GM21717 (cell line): ENCODE data around the gene AP1S3.
"Not testable (repeated sequence)": the region's sequence is repeated elsewhere in the genome, so short reads cannot be mapped to it uniquely, and the experiment has no call there.

Experiments used
- ATAC-seq: cut with Tn5 transposase; IDR thresholded peaks from one replicate; pipeline ENCODE4 v1.9.1; 2021; ENCODE audit warnings: mild to moderate bottlenecking, moderate library complexity; ENCODE audit not compliant: unreplicated experiment

The AP1S3 gene

DNA sequence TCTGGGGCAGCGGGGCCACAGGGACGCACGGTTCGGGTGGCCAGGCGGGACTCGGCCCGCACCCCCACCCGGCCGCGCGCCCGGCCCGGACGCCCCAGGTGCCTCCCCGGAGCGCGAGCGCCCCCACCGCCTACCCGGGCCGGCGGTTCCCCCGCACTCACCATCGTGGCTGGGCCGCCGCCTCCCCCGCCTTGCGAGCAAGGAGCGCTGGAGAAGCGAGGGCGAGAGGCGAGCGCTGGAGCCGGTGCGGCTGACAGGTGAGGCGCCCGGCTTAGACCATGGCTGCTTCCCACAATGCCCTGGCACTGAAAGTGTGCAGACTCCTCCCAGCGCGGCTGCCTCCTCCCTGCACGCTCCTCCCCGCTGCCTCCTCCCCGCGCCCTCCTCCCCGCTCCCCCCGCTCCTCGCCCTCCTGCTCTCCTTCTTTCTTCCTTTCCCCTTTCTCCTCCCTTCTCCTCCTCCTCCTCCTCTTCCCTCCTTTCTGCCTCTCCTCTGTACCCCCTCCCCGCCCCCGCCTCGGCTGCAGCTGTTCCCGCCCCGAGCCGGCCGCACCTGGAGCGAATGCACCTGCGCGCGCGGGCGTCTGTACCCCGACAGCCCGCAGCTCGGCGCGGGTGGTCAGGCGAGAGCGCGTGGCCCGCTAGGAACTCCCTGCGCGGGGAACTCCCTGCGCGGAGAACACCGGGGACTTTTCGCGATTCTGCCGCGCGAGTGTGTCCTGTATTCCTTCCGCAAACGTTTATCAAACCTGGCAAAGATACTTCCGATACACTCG is at the start of gene AP1S3:
TSS of gene AP1S3 (minus strand) at position 296 of the 775 bp plus-strand sequence. CDS start at position 164, 132 bp downstream.
- ATAC-seq: peak; percentile 69

GRCh38 chr2:223887127-223887526 is 49.7 kb upstream of the AP1S3 start:
- ATAC-seq: no peak

GRCh38 chr2:223886726-223887125 is 49.3 kb upstream of the AP1S3 start:
- no peak for ATAC-seq

- ATAC-seq: peak; percentile 93
These were observed 47.0 kb upstream of the AP1S3 start for GRCh38 chr2:223884399-223884798.

DNA sequence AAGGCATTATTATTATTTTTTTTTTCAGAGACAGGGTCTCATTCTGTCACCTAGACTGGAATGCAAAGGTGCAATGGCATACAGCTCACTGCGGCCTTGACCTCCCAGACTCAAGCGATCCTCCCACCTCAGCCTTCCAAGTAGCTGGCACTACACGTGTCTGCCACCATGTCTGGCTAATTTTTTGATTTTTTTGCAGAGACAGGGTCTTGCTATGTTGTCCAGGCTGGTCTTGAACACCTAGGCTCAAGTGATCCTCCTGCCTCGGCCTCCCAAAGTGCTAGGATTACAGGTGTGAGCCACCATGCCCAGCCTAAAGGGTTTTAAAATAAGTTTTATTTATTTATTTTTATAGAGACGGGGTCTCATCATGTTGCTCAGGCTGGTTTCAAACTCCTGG is 45.3 kb upstream of the AP1S3 start:
- ATAC-seq: no peak

- no peak for ATAC-seq
These were observed 43.4 kb upstream of the AP1S3 start for GRCh38 chr2:223880796-223881195.

DNA sequence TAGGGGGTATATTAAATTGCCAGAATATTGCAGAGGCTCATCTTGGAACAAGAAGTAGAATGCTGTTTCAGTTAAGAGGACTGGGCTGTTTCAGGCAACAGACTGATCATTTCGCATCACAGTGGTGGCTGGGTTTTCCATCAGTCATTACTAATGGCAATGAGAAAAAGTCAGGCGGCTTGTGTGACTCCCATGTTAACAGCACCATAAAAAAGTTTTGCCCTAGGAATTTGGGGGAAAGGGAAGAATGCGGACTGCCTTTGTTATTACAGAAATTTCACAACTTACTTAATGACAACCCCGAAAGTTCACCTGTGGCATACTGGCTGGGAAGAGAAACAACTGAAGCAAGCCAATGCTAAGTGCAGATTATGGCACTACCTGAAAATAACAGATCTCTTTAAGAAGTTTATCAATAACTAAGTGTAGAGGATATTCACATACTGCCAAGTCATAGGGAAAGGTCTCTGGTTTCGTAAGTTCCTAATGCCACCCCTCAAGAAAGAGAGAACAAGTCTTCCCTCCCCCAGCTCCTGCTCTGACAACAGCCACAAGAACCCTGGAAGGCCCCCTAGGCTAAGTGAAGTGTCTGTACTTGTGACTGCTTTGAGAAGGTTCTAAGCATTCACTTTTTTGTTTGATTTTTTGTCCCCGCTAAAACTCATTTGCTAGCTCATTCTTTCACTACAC is 40.5 kb upstream of the AP1S3 start:
- peak; percentile 38 for ATAC-seq

DNA sequence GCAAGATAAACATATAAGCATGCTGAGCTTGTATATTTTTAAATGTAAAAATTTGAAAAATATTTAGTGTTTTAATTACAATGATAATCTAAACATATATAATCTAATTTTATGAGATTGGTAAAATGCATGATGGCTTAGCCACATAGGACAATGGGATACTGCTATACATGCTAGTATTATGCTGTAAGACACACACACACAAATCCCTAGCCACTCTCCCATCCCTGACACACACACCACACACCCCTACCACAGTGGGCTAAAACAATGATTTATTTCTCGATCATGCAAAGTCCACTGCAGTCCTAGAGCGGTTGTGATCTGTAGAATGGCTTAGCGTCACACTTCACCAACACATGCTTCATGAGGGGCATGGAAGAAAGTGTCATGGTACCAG is 36.3 kb upstream of the AP1S3 start:
- no peak for ATAC-seq

GRCh38 chr2:223872772-223873171 is 35.4 kb upstream of the AP1S3 start:
- ATAC-seq: not testable (repeated sequence)

DNA sequence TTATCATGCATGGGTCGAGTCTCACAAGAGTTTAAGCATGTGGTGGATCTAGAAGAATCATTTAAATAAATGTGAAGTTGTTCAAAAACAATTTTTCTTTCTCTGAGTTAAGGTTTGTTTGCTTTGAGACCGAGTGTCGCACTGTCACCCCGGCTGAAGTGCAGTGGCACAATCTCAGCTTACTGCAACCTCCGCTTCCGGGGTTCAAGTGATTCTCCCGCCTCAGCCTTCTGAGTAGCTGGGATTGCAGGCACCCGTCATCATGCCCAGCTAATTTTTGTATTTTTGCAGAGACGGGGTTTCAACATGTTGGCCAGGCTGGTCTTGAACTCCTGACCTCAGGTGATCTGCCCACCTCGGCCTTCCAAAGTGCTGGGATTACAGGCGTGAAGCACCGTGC is 34.3 kb upstream of the AP1S3 start:
- not testable (repeated sequence) for ATAC-seq

- ATAC-seq: no peak
These were observed 33.6 kb upstream of the AP1S3 start for GRCh38 chr2:223870840-223871611.

GRCh38 chr2:223868005-223868404 is 30.6 kb upstream of the AP1S3 start:
- no peak for ATAC-seq

- no peak for ATAC-seq
These were observed 28.6 kb upstream of the AP1S3 start for GRCh38 chr2:223865907-223866508.

DNA sequence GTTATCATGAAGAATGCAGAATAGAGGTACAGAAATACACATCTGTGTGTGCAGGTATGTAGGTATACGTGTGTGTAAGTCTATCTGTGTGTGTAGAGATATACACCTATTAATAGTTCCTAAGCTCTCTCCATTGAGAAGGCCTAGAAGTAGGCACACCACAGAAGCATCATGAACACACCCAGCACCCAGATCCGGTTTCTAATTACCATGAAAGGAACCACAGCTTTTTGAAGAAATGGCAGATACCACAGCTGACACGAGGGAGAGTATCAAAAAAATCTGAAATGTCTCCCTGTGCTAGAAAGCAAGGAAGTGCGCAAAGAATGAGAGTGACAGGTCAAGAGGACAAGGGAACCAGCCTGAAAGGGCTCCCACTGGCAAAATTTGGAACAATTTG is 27.7 kb upstream of the AP1S3 start:
- ATAC-seq: no peak

GRCh38 chr2:223863491-223863890 is 26.1 kb upstream of the AP1S3 start:
- no peak for ATAC-seq

DNA sequence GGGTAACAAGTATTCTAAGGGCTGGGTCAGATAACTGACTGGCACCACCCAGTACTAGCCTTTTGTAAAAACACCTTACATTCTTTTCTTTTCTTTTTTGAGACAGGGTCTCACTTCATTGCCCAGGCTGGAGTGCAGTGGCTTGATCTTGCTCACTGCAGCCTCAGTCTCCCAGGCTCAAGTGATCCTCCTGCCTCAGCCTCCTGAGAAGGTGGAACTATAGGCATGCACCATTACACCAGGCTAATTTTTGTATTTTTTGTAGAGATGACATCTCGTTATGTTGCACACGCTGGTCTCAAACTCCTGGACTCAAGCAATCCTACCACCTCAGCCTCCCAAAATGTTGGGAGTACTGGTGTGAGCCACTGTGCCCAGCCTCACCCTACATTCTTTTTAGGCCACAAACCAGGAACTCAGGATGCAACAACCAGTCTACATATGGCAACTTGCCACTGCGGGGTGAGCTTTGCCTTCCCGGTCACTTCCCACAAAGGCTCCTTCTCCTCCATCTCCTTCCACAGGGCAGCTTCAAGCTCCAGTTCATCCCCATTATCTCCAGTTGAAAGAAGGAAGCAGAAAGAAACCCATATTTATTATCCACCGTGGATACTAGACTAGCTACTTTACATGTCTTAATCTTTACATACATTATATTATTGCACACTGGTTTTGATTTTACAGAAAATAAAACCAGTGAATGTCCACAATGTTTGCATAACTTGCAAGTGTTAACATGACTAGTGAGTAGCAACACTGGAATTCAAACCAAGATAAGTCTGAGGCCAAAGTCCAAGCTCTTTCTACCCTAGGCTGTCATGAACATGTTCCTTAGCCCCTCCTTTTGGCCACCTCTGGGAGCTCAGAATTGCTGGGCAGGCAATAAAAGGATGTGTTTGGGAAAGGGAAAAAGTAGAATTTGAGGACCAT is 23.7 kb upstream of the AP1S3 start:
- ATAC-seq: no peak

DNA sequence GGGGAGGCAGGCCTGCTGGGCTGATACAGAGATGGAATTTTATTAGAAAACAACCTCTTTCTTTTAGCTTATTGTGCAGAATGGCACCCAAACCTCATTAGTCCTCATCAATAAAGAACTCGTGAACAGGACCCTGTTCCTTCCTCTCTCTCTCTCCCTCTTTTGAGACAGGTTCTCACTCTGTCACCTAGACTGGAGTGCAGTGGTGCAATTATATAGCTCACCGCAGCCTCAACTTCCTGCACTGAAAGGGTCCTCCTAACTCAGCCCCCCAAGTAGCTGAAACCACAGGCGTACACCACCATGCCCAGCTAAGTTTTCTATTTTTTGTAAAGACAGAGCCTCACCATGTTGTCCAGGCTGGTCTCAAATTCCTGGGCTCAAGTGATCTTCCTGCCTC is 21.7 kb upstream of the AP1S3 start:
- no peak for ATAC-seq

DNA sequence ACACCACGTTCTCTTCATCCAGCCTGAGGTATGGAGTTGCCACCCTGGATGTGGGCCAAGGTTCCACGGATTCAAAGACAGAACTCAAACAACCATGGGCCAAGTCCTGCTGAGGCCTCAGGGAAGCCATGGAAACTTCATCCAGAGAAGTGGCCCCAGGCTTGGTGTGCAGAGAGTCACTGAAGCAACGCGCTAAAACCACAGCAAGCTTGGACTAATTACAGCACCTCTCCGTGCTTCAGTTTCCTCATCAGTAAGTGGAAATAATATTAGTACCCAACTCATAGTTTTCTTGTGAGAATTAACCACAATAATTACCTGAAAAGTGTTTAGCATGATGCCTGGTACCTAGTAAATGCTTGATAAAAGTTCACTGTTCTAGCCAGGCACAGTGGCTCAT is 19.2 kb upstream of the AP1S3 start:
- peak; percentile 45 for ATAC-seq

- ATAC-seq: no peak
These were observed 18.6 kb upstream of the AP1S3 start for GRCh38 chr2:223856021-223856420.

DNA sequence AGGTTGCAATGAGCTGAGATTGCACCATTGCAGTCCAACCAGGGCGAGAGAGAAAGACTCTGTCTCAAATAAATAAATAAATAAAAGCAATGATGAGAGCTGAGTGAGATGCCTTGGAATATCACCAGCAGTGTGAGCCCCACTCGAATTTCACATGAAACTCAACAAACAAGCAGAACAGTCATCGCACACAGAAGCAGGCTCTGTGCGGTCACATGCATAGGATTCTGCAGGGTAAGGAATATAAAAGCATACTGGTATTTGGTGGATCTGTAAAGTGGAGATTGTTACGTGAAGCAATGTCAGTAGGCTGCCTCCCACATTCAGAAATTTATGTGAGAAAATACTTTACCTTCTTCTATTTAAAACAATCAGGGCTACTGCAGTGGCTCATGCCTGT is 18.0 kb upstream of the AP1S3 start:
- no peak for ATAC-seq
